Glutamatergic neuron (in vitro differentiated cells): Measurements from ENCODE around the gene FSTL4. TPM values are rescaled to one million over a fixed set of nuclear protein-coding genes. Genes with fewer than 3 reads are reported as not detected.

ENCODE experiments used
- DNase-seq: peaks from one replicate; pipeline ENCODE4 v3.0.0; 2022
- H3K27ac Mint-ChIP-seq: one replicate; pipeline ENCODE4 v1.8.0; 2020; ENCODE audit warnings: mild to moderate bottlenecking, mixed read lengths, inconsistent platforms; ENCODE audit not compliant: unreplicated experiment
- H3K27me3 Mint-ChIP-seq: one replicate; pipeline ENCODE4 v1.8.0; 2020; ENCODE audit warnings: mild to moderate bottlenecking, moderate library complexity, mixed read lengths, inconsistent platforms; ENCODE audit not compliant: unreplicated experiment
- H3K36me3 Mint-ChIP-seq: one replicate; pipeline ENCODE4 v1.8.0; 2020; ENCODE audit warnings: mild to moderate bottlenecking, mixed read lengths, inconsistent platforms; ENCODE audit not compliant: unreplicated experiment
- H3K4me1 Mint-ChIP-seq: one replicate; pipeline ENCODE4 v1.8.0; 2020; ENCODE audit warnings: mild to moderate bottlenecking, low read depth, mixed read lengths, inconsistent platforms; ENCODE audit not compliant: unreplicated experiment
- H3K4me3 Mint-ChIP-seq: one replicate; pipeline ENCODE4 v1.8.0; 2020; ENCODE audit warnings: mild to moderate bottlenecking, mixed read lengths, inconsistent platforms; ENCODE audit not compliant: unreplicated experiment
- H3K9me3 Mint-ChIP-seq: one replicate; pipeline ENCODE4 v1.8.0; 2020; ENCODE audit warnings: mild to moderate bottlenecking, moderate library complexity, mixed read lengths, inconsistent platforms; ENCODE audit not compliant: unreplicated experiment
- total RNA-seq: library from RNA; stranded (reverse); fragmentation: NEBNext Ultra II Directional; extraction: Animal tissue kit (Norgen Biotek cat#: 25700); gene quantifications from one replicate; pipeline ENCODE4 v1.2.1, GENCODE V29; 2021; ENCODE audit not compliant: unreplicated experiment
- TF ChIP-seq, protein P1 (sequence below): fragments of 200-600 bp; sonication (generic); IDR thresholded peaks from one replicate; pipeline ENCODE4 v1.5.0; 2021; ENCODE audit not compliant: partially characterized antibody, unreplicated experiment

Gene FSTL4
- total RNA-seq, 1 donor from 2014 or later: 29.0 TPM

GRCh38 chr5:133440467-133441115 lies 171.8 kb downstream of the FSTL4 start:
- TF ChIP-seq, protein P1, sequence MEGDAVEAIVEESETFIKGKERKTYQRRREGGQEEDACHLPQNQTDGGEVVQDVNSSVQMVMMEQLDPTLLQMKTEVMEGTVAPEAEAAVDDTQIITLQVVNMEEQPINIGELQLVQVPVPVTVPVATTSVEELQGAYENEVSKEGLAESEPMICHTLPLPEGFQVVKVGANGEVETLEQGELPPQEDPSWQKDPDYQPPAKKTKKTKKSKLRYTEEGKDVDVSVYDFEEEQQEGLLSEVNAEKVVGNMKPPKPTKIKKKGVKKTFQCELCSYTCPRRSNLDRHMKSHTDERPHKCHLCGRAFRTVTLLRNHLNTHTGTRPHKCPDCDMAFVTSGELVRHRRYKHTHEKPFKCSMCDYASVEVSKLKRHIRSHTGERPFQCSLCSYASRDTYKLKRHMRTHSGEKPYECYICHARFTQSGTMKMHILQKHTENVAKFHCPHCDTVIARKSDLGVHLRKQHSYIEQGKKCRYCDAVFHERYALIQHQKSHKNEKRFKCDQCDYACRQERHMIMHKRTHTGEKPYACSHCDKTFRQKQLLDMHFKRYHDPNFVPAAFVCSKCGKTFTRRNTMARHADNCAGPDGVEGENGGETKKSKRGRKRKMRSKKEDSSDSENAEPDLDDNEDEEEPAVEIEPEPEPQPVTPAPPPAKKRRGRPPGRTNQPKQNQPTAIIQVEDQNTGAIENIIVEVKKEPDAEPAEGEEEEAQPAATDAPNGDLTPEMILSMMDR: no peak
- Mint-ChIP-seq H3K36me3 (peaks cover 7% of the 10 kb centered on the region), H3K27ac (no peak overlapping the region), H3K27me3 (peaks cover 2% of the 10 kb centered on the region), H3K4me3 (no peak overlapping the region), H3K9me3 (peaks cover 4% of the 10 kb centered on the region), H3K4me1 (peaks cover 18% of the 10 kb centered on the region)
- no peak for DNase-seq

DNA sequence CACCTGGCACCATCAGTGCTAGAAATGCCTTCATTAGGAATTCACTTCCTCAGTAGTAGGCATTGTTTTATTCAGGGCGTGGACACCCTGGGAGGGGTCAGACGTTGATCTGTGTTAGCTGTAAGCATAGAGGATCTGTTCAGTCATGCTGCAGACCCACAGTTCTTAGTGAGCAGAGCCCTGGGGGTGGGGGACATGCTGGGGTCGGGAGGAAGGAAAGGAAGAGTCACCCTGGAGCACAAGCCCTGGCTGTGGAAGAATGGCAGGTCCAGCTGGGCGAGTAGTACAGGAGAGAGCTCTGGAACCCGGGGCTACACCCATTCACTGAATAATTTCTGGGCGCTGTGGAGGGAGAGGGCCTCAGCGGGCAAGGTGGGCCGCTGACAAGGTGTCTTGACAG lies 172.5 kb downstream of the FSTL4 start:
- H3K4me1 Mint-ChIP-seq: peaks cover 18% of the 10 kb centered on the region
- peaks cover 4% of the 10 kb centered on the region for H3K9me3 Mint-ChIP-seq
- TF ChIP-seq, protein P1: no peak
- peaks cover 2% of the 10 kb centered on the region for H3K27me3 Mint-ChIP-seq
- H3K36me3 Mint-ChIP-seq: peaks cover 7% of the 10 kb centered on the region
- DNase-seq: no peak
- peak overlapping the region; percentile 25 for H3K27ac Mint-ChIP-seq
- H3K4me3 Mint-ChIP-seq: peak overlapping the region; percentile 51

- H3K36me3 Mint-ChIP-seq: peaks cover 7% of the 10 kb centered on the region
- DNase-seq: no peak
- no peak overlapping the region for H3K4me3 Mint-ChIP-seq
- H3K27me3 Mint-ChIP-seq: peaks cover 2% of the 10 kb centered on the region
- H3K4me1 Mint-ChIP-seq: peaks cover 15% of the 10 kb centered on the region
- H3K9me3 Mint-ChIP-seq: peaks cover 4% of the 10 kb centered on the region
- no peak overlapping the region for H3K27ac Mint-ChIP-seq
- TF ChIP-seq, protein P1: no peak
These were observed 173.9 kb downstream of the FSTL4 start for GRCh38 chr5:133438487-133438886.

DNA sequence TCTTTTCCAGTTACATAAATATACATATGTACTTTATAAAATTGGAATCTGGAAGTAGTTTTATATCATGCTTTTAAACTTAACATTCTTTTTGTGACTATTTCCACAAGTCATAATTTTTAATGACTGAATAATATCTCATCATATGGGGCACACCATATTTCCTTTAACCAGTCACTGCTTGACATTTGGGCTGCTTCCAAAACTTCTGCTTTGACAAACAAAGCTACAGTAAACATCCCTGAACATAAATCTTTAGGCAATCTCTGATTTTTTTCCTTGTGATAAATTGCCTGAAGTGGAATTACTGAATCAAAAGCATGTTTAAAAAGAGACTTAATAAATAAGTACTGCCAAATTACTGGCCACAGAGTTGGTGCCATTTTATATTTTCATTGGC lies 178.0 kb downstream of the FSTL4 start:
- no peak for DNase-seq
- Mint-ChIP-seq H3K4me1 (peaks cover 3% of the 10 kb centered on the region), H3K36me3 (peaks cover 7% of the 10 kb centered on the region), H3K27me3 (no peaks in the 10 kb centered on the region), H3K9me3 (peaks cover 4% of the 10 kb centered on the region), H3K4me3 (no peak overlapping the region), H3K27ac (no peak overlapping the region)
- TF ChIP-seq, protein P1: no peak

DNA sequence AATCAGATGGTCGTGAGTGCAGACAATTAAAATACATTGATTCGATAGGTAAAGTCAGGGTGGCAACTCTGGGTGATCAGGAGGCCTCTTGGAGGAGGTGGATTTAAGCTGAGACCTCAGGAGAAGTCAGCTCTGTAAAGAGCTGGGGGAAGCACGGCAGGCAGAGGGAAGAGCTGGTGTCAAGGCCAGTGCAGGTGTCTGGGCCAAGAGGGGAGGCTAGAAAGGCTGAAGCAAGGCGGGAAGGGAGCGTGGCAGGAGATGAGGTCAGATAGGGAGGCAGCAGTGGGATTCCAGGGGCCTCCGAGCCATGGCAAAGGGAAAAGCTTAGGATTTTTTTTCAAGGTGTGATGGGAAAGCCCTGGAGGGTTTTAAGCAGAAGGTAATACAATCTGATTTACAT lies 178.7 kb downstream of the FSTL4 start:
- H3K4me3 Mint-ChIP-seq: no peak overlapping the region
- no peak overlapping the region for H3K27ac Mint-ChIP-seq
- no peak for DNase-seq
- peaks cover 3% of the 10 kb centered on the region for H3K4me1 Mint-ChIP-seq
- H3K36me3 Mint-ChIP-seq: peaks cover 6% of the 10 kb centered on the region
- no peaks in the 10 kb centered on the region for H3K27me3 Mint-ChIP-seq
- TF ChIP-seq, protein P1: no peak
- peaks cover 4% of the 10 kb centered on the region for H3K9me3 Mint-ChIP-seq
